ENCODE measurements around the gene C1D. TPM values are rescaled to one million over a fixed set of nuclear protein-coding genes. Genes with fewer than 3 reads are reported as not detected.

The C1D gene
- total and polyA plus RNA-seq, 10 donors = 15.2 to 50.5 (median 25.2) TPM

- H3K27me3 ChIP-seq (replicated peaks in 1 of 7) = no peaks in the 10 kb centered on the region
- no peak overlapping the region for H3K27ac ChIP-seq
- no peak overlapping the region for H3K4me3 ChIP-seq
- no peak for DNase-seq
- H3K9me3 ChIP-seq = peaks cover 0 to 6% (median 0%) of the 10 kb centered on the region in 8 donors
- TF ChIP-seq CTCF (IDR thresholded peaks at IDR 0.05 in 8 of 11, conservative IDR thresholded peaks at IDR 0.05 in 3 of 11) = no peak
- no peak for TF ChIP-seq POLR2AphosphoS5 (IDR thresholded peaks at IDR 0.05)
- no peak for TF ChIP-seq POLR2A (IDR thresholded peaks at IDR 0.05)
- 71 to 89% (median 83%) methylated on average over 3 of the region's 3 CpGs for WGBS, 5 donors
- no peaks in the 10 kb centered on the region for H3K4me1 ChIP-seq
- intact Hi-C loops (cut with DNase I; ENCODE audit: low total_unique reads) = no loop called here
- H3K36me3 ChIP-seq = no peaks in the 10 kb centered on the region
Observed at GRCh38 chr2:67993329-67993728, 69.5 kb downstream of the C1D start.

- H3K9me3 ChIP-seq = peaks cover 0 to 11% (median 0%) of the 10 kb centered on the region in 8 donors
- no peak overlapping the region for H3K27ac ChIP-seq
- no peak for DNase-seq
- TF ChIP-seq CTCF (IDR thresholded peaks at IDR 0.05 in 8 of 11, conservative IDR thresholded peaks at IDR 0.05 in 3 of 11) (no peak), POLR2A (IDR thresholded peaks at IDR 0.05) (no peak), POLR2AphosphoS5 (IDR thresholded peaks at IDR 0.05) (no peak)
- intact Hi-C loops (cut with DNase I; ENCODE audit: low total_unique reads) = no loop called here
- no peaks in the 10 kb centered on the region for H3K4me1 ChIP-seq
- 41 to 80% (median 58%) methylated on average over 2 of the region's 2 CpGs for WGBS, 5 donors
- H3K36me3 ChIP-seq = no peaks in the 10 kb centered on the region
- H3K4me3 ChIP-seq = no peak overlapping the region
- H3K27me3 ChIP-seq (replicated peaks in 1 of 7) = no peaks in the 10 kb centered on the region
Observed at GRCh38 chr2:67991456-67991855, 71.3 kb downstream of the C1D start.

Other genes with a start within 250 kb of the C1D start
- 10 to 100 TPM in 6 of 7 donors, 1 to 10 TPM in 1; 8.4 to 13.5 (median 10.9) TPM for gene PNO1, start 94.9 kb upstream of the C1D start, total RNA-seq
- gene PNO1, start 94.9 kb upstream of the C1D start, polyA plus RNA-seq = 10 to 100 TPM in 1 of 3 donors, 1 to 10 TPM in 2; 5.4 to 11.2 (median 8.4) TPM
- 10 to 100 TPM; 55.2 to 78.2 (median 69.8) TPM for gene PPP3R1, start 189.5 kb upstream of the C1D start, total RNA-seq
- gene PPP3R1, start 189.5 kb upstream of the C1D start, polyA plus RNA-seq = 10 to 100 TPM; 13.7 to 26.2 (median 18.8) TPM

Measured in spleen (tissue), 11 donors.